ENCODE data around the gene ZNF267.

DNA sequence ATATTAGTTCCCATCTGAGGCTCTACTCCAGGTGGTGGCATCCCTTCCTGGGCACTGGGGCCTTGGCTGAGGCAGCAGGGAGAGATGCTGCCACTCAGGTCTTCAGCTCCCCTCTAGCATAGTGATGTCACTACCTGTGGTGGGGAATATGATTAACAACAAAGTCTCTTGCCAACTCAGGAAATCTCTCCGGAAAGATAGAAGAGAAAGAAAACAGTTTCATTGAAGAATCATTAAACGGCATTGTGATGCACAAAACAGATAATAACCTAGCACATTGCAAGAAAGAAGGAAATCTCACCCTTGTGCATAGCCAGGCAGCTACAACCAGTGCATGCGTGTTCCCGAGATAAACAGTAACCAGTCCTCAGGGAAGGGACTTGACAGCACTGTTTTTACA is 12.2 kb upstream of the ZNF267 start:
- TF ChIP-seq, protein P1, sequence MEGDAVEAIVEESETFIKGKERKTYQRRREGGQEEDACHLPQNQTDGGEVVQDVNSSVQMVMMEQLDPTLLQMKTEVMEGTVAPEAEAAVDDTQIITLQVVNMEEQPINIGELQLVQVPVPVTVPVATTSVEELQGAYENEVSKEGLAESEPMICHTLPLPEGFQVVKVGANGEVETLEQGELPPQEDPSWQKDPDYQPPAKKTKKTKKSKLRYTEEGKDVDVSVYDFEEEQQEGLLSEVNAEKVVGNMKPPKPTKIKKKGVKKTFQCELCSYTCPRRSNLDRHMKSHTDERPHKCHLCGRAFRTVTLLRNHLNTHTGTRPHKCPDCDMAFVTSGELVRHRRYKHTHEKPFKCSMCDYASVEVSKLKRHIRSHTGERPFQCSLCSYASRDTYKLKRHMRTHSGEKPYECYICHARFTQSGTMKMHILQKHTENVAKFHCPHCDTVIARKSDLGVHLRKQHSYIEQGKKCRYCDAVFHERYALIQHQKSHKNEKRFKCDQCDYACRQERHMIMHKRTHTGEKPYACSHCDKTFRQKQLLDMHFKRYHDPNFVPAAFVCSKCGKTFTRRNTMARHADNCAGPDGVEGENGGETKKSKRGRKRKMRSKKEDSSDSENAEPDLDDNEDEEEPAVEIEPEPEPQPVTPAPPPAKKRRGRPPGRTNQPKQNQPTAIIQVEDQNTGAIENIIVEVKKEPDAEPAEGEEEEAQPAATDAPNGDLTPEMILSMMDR (IDR thresholded peaks at IDR 0.05) = no peak
- no peak for TF ChIP-seq POLR2A (IDR thresholded peaks at IDR 0.05)

Measured in lower leg skin (tissue), 3 donors.